GM12872 (cell line): Measurements from ENCODE around the gene TNFRSF12A.

Experiments used
- CTCF ChIP-seq: IDR thresholded peaks from 3 replicates; pipeline ENCODE4 v1.5.1; 2011; ENCODE audit warnings: low read depth, mild to moderate bottlenecking, low read length, moderate library complexity; ENCODE audit not compliant: insufficient read depth

TNFRSF12A gene

GRCh38 chr16:3029491-3030221 is 9.5 kb downstream of the TNFRSF12A start:
- TF ChIP-seq CTCF: no peak

DNA sequence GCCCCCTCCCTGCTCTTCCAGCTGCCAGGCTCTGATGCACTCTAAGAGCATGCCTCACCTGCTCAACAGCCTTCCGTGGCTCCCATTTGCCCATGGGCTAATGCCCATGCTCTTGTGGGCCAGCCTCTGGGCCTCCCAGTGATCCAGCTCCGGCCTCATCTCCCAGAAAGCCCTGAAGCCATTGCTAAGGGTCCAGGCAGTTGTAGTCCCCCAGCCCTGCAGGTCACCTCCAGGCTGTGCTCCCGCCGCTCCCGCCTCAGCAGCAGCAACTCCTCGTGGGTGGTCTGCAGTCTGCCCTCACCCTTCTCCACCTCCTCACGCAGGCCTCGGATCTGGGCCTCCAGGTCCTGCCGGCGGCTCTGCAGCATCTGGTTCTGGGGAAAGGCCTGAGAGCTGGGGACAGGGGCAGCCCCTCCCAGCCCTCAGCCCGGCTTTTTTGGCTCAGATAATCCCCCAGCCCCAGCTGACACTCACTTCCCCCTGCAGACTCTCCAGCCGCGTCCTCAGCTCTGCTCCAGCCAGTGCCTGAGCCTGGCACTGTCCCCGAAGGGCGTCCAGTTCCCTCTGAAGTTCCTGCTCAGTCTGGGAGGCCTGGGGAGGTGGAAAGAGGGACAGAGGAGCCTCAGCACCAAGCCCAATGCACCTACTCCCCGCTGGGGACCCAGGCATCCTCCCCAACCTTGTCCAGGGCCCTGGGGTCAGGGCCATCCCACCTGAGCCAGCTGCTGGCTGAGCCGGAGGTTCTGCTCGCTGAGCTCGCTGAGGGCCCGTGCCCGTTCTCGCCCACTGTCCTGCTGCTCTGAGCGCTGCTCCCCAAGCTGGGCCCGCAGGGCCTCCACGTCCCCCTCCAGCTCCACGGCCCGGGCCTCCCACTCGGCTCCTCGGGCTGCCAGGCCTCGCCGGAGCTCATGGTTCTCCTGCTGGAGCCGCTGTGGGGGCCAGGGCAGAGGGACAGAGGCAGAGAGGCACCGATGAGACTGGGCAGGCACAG is 10.3 kb downstream of the TNFRSF12A start:
- no peak for TF ChIP-seq CTCF

DNA sequence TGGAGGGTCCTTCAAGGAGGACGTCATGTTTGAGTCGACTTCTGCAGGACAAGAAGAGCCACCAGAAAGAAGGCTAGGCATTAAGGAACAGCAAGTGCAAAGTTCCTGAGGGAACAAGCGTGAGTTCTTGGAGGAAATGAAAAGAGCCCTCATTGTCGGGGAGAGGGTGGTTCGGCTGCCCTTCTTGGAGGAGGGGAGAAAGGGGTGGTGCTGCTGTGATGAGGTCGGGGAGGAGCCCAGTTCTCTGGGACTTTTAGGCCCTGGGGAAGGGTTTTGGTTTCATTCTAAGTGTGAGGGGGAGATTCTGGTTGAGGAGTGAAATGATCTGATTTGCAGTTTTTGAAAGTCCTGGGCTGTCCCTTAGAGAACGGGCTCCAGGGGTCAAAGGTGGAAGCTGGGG is 12.5 kb downstream of the TNFRSF12A start:
- no peak for TF ChIP-seq CTCF

DNA sequence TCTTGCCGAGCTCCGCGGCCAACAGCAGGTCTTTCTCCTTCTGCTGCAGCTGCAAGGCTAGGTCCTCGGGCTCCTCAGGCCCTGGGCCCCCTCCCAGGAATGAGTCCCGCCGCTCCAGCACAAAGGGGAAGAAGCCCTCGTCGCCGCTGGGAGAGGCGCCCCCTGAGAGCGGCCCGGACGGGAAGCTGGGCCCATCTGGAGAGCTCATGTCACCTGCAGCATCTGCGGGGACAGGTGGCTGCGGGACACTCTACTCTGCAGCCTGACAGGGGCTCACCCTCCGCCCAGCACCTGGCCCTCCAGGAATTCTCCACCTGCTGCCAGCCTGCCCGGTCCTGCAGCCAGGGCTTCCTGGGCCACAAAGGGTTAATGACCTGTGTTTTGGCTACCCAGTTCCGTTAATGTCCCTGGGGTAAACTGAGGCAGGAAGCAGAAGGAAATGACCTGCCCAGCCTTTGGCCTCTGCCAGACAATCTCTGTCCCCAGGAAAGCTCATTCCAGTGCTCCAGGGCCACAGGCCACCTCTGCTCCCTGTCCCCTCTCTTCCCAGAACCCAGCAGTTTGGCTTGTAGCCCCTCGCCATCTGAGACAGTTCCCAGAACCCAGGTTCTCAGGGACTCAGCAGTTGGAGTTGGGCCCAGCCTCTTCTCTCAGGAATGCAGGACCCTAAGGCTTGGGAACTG is 15.3 kb downstream of the TNFRSF12A start:
- TF ChIP-seq CTCF: no peak

DNA sequence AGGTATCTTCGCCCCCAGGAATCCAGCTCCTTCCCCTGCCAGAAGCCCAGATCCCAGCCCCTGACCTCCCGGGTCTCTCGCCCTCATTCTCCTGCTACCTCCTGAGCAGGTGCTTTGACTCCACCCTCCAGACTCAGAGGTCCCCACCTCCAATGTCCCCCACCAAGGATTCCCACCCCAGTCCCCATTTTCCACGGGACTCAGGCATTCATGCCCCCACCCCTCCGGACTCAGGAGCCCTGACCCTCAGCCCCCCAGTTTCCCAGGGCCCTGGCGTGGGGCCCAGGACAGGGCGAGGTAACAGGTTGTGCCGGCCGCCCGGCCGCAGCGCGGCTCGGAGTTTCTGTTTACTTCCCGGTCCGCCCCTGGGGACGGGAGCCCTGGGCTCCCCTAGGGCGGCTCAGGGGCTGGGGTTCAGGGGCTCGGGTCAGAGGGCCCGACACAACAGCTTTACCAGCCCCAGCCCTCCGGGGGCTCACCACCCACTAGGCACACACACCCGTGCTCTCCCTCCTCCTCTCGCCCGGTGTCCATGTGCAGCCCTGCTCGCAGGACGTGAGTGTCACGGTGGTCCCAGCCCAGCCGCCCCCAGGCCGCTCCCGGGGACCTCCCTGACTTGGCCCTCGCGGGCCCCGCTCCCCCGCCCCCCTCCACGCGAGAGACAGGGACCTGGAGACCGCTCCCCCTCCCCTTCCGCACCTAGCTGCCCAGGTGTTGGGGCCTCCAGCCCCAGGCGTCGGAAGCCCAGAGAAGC is 16.0 kb downstream of the TNFRSF12A start:
- no peak for TF ChIP-seq CTCF

GRCh38 chr16:3036726-3037315 is 16.7 kb downstream of the TNFRSF12A start, which contains the start of gene BICDL2:
TSS of gene BICDL2 (minus strand) at chr16:3036944. CDS start at chr16:3035496, 1,448 bp downstream.
- no peak for TF ChIP-seq CTCF
